Measurements from ENCODE around the gene PLBD1. TPM values are rescaled to one million over a fixed set of nuclear protein-coding genes. Genes with fewer than 3 reads are reported as not detected.
A peak's percentile ranks its signal among the peaks of the same experiment; 100 is the strongest.

Gene PLBD1
- total RNA-seq, 8 experiments from 2014 or later, result 0.38 to 18.5 (median 0.86) TPM

GRCh38 chr12:14460212-14460841 lies 107.4 kb downstream of the PLBD1 start:
- 95 to 100% (median 99%) methylated on average over 3 to 5 of the region's 5 CpGs; no CpG with 5 or more reads in 1 of the 10 experiments for WGBS, 10 experiments
- no peak overlapping the region for H3K27ac ChIP-seq
- no peak for ATAC-seq (replicated peaks in 6 of 8)
- H3K4me1 ChIP-seq (replicated peaks in 1 of 2), result no peaks in the 10 kb centered on the region
- no peak overlapping the region for H3K4me3 ChIP-seq
- in situ Hi-C loops (cut with MboI; ENCODE audit: low pct_unique_long_range_greater_than_20kb in 2 of 9, low sequenced_read_pairs in 9 of 9, unreplicated experiment in 9 of 9), result loop anchor here in 1 of 9 experiments (25.0 kb wide), 1 partner anchor 223 kb away; no protein-coding TSS in a partner anchor

GRCh38 chr12:14454098-14454907 lies 113.4 kb downstream of the PLBD1 start:
- H3K4me1 ChIP-seq (replicated peaks in 1 of 2), result no peaks in the 10 kb centered on the region
- H3K27ac ChIP-seq, result no peak overlapping the region
- in situ Hi-C loops (cut with MboI; ENCODE audit: low pct_unique_long_range_greater_than_20kb in 2 of 9, low sequenced_read_pairs in 9 of 9, unreplicated experiment in 9 of 9), result loop anchor here in 1 of 9 experiments (25.0 kb wide), 1 partner anchor 217 kb away; no protein-coding TSS in a partner anchor
- peak in 3 of 8 experiments; percentile 21 to 81 (median 38) for ATAC-seq (replicated peaks in 6 of 8)
- H3K4me3 ChIP-seq, result no peak overlapping the region
- 0 to 100% (median 74%) methylated on average over 1 to 2 of the region's 2 CpGs; no CpG with 5 or more reads in 4 of the 10 experiments for WGBS, 10 experiments

Other genes with a start within 250 kb of the PLBD1 start
- 10 to 100 TPM; 26.8 to 63.2 (median 47.2) TPM for gene ATF7IP, start 202.2 kb downstream of the PLBD1 start, total RNA-seq
- under 1 TPM in 1 of 8 experiments, not detected in 7; 0.07 TPM for gene GUCY2C, start 128.7 kb upstream of the PLBD1 start, total RNA-seq
- 10 to 100 TPM; 14.5 to 38.5 (median 29.6) TPM for gene WBP11, start 235.6 kb upstream of the PLBD1 start, total RNA-seq
- 1 to 10 TPM; 1.9 to 4.5 (median 2.5) TPM for gene C12orf60, start 235.8 kb upstream of the PLBD1 start, total RNA-seq
- 10 to 100 TPM in 1 of 8 experiments, 1 to 10 TPM in 2, under 1 TPM in 5; 0.41 to 14.0 (median 0.75) TPM for gene SMCO3, start 246.3 kb upstream of the PLBD1 start, total RNA-seq

All from motor neuron (in vitro differentiated cells).